NB4 (cell line): ENCODE measurements around the gene PAX2.

Experiments used
- CTCF ChIP-seq: IDR thresholded peaks from one replicate; pipeline ENCODE4 v1.5.1; 2012; ENCODE audit warnings: low read depth, low read length
- MYC ChIP-seq: IDR thresholded peaks from 2 replicates; pipeline ENCODE4 v1.6.1; 2011; ENCODE audit warnings: low read depth, low read length
- POLR2A ChIP-seq: IDR thresholded peaks from 2 replicates; pipeline ENCODE4 v1.6.1; 2011; ENCODE audit warnings: mild to moderate bottlenecking; ENCODE audit not compliant: insufficient read length; ENCODE audit errors: extremely low read depth

- TF ChIP-seq CTCF: no peak
- TF ChIP-seq POLR2A: no peak
- TF ChIP-seq MYC: no peak
Observed at GRCh38 chr10:100723770-100724530, 21.4 kb upstream of the PAX2 start.
